MM.1S (cell line): ENCODE results near the gene FBN2.

Experiments
- DNase-seq: peaks from one replicate; pipeline ENCODE4 v3.0.0-alpha.2; 2015
- H2AFZ ChIP-seq: fragments of 300-600 bp; sonication (generic); 2 replicates; pipeline ENCODE4 v1.6.0; 2016; ENCODE audit warnings: antibody characterized with exemption, low read length
- H3F3A ChIP-seq: fragments of 300-600 bp; sonication (generic); 2 replicates; pipeline ENCODE4 v1.6.1; 2016; ENCODE audit warnings: mild to moderate bottlenecking, antibody characterized with exemption, low read length, moderate library complexity, mixed read lengths; ENCODE audit not compliant: insufficient read depth
- H3K27ac ChIP-seq: fragments of 300-600 bp; sonication (generic); 2 replicates; pipeline ENCODE4 v1.5.1; 2016; ENCODE audit warnings: mild to moderate bottlenecking, low read length
- H3K27me3 ChIP-seq: fragments of 300-600 bp; sonication (generic); replicated peaks from 2 replicates; pipeline ENCODE4 v1.6.0; 2016; ENCODE audit warnings: low read length; ENCODE audit not compliant: insufficient read depth
- H3K36me3 ChIP-seq: fragments of 300-600 bp; sonication (generic); replicated peaks from 2 replicates; pipeline ENCODE4 v1.6.1; 2016; ENCODE audit warnings: mild to moderate bottlenecking, low read length, mixed read lengths; ENCODE audit not compliant: insufficient read depth
- H3K4me1 ChIP-seq: fragments of 300-600 bp; sonication (generic); 2 replicates; pipeline ENCODE4 v1.6.1; 2016; ENCODE audit warnings: low read length, mixed read lengths
- H3K4me2 ChIP-seq: fragments of 300-600 bp; sonication (generic); 2 replicates; pipeline ENCODE4 v1.6.0; 2016; ENCODE audit warnings: low read depth, low read length
- H3K4me3 ChIP-seq: fragments of 300-600 bp; sonication (generic); 2 replicates; pipeline ENCODE4 v1.5.1; 2016; ENCODE audit warnings: low read length, mixed read lengths
- H3K79me2 ChIP-seq: fragments of 300-600 bp; sonication (generic); 2 replicates; pipeline ENCODE4 v1.6.1; 2016; ENCODE audit warnings: mixed run types, low read length, mixed read lengths
- H3K9ac ChIP-seq: fragments of 300-600 bp; sonication (generic); 2 replicates; pipeline ENCODE4 v1.6.1; 2016; ENCODE audit warnings: low read length, mixed read lengths
- H3K9me2 ChIP-seq: fragments of 300-600 bp; sonication (generic); replicated peaks from 2 replicates; pipeline ENCODE4 v1.6.1; 2016; ENCODE audit warnings: mild to moderate bottlenecking, low read length, mixed read lengths; ENCODE audit not compliant: insufficient read depth
- H3K9me3 ChIP-seq: fragments of 300-600 bp; sonication (generic); replicated peaks from 2 replicates; pipeline ENCODE4 v1.6.1; 2016; ENCODE audit warnings: mild to moderate bottlenecking, low read length, mixed read lengths; ENCODE audit not compliant: insufficient read depth
- H4K20me1 ChIP-seq: fragments of 300-600 bp; sonication (generic); 2 replicates; pipeline ENCODE4 v1.6.1; 2016; ENCODE audit warnings: mild to moderate bottlenecking, low read length, moderate library complexity, mixed read lengths; ENCODE audit not compliant: insufficient read depth
- CTCF ChIP-seq: fragments of 300-600 bp; sonication (generic); IDR thresholded peaks from 2 replicates; pipeline ENCODE4 v1.5.1; 2016; ENCODE audit warnings: antibody characterized with exemption, low read length, mixed read lengths
- EZH2 ChIP-seq: fragments of 300-600 bp; sonication (generic); optimal IDR thresholded peaks from 2 replicates; pipeline ENCODE3; 2017; ENCODE audit warnings: low read depth, mild to moderate bottlenecking, antibody characterized with exemption, low read length, mixed read lengths
- EZH2phosphoT487 ChIP-seq: fragments of 300-600 bp; sonication (generic); IDR thresholded peaks from 2 replicates; pipeline ENCODE4 v1.6.1; 2018; ENCODE audit warnings: antibody characterized with exemption, low read length

Gene FBN2

GRCh38 chr5:128491291-128491690, 46.8 kb downstream of the FBN2 start:
- no peak for TF ChIP-seq EZH2phosphoT487
- no peak for TF ChIP-seq EZH2
- TF ChIP-seq CTCF: no peak
- no peak overlapping the region for H3K4me2 ChIP-seq

GRCh38 chr5:128490761-128491160, 47.3 kb downstream of the FBN2 start:
- H3K9ac ChIP-seq: no peak overlapping the region
- H3F3A ChIP-seq: no peaks in the 10 kb centered on the region
- no peaks in the 10 kb centered on the region for H3K9me3 ChIP-seq
- H3K9me2 ChIP-seq: no peaks in the 10 kb centered on the region
- H3K27me3 ChIP-seq: no peaks in the 10 kb centered on the region
- no peaks in the 10 kb centered on the region for H3K4me1 ChIP-seq
- H3K36me3 ChIP-seq: no peaks in the 10 kb centered on the region
- H3K4me3 ChIP-seq: no peak overlapping the region
- H3K4me2 ChIP-seq: no peak overlapping the region
- H2AFZ ChIP-seq: no peak overlapping the region
- H3K79me2 ChIP-seq: no peaks in the 10 kb centered on the region
- TF ChIP-seq CTCF: no peak
- no peak for TF ChIP-seq EZH2phosphoT487
- DNase-seq: no peak
- no peaks in the 10 kb centered on the region for H4K20me1 ChIP-seq
- H3K27ac ChIP-seq: no peak overlapping the region

More at GRCh38 chr5:128491291-128491690, 46.8 kb downstream of the FBN2 start:
- H3K27me3 ChIP-seq: no peaks in the 10 kb centered on the region
- no peak overlapping the region for H3K27ac ChIP-seq
- H3K36me3 ChIP-seq: no peaks in the 10 kb centered on the region
- H3F3A ChIP-seq: no peaks in the 10 kb centered on the region
- H3K4me1 ChIP-seq: no peaks in the 10 kb centered on the region
- no peaks in the 10 kb centered on the region for H3K9me3 ChIP-seq
- DNase-seq: no peak
- H3K9ac ChIP-seq: no peak overlapping the region
- H3K79me2 ChIP-seq: no peaks in the 10 kb centered on the region
- H2AFZ ChIP-seq: no peak overlapping the region
- no peak overlapping the region for H3K4me3 ChIP-seq
- H4K20me1 ChIP-seq: no peaks in the 10 kb centered on the region
- H3K9me2 ChIP-seq: no peaks in the 10 kb centered on the region

GRCh38 chr5:128487041-128487440, 51.0 kb downstream of the FBN2 start:
- no peak overlapping the region for H3K4me2 ChIP-seq

More at GRCh38 chr5:128487041-128487440, 51.0 kb downstream of the FBN2 start:
- Histone ChIP-seq H3K79me2 (no peaks in the 10 kb centered on the region), H3K9me2 (no peaks in the 10 kb centered on the region), H2AFZ (no peak overlapping the region), H3K27me3 (no peaks in the 10 kb centered on the region), H3K36me3 (no peaks in the 10 kb centered on the region), H4K20me1 (no peaks in the 10 kb centered on the region), H3K4me1 (no peaks in the 10 kb centered on the region), H3K27ac (no peak overlapping the region), H3K9me3 (no peaks in the 10 kb centered on the region), H3K4me3 (no peak overlapping the region), H3F3A (no peaks in the 10 kb centered on the region), H3K9ac (no peak overlapping the region)
- TF ChIP-seq CTCF (no peak), EZH2phosphoT487 (no peak), EZH2 (no peak)
- DNase-seq: no peak
